NB4 (cell line): ENCODE data around the gene RPL37A.

Source experiments
- DNase-seq: peaks from one replicate; pipeline ENCODE4 v3.0.0; 2010; ENCODE audit warnings: low read depth
- H3K4me3 ChIP-seq: one replicate; pipeline ENCODE4 v1.5.1; 2011; ENCODE audit warnings: mild to moderate bottlenecking, low read depth, low read length, moderate library complexity
- CTCF ChIP-seq: IDR thresholded peaks from one replicate; pipeline ENCODE4 v1.5.1; 2012; ENCODE audit warnings: low read depth, low read length
- MAX ChIP-seq: IDR thresholded peaks from 2 replicates; pipeline ENCODE4 v1.6.1; 2011; ENCODE audit warnings: low read depth, low read length
- MYC ChIP-seq: IDR thresholded peaks from 2 replicates; pipeline ENCODE4 v1.6.1; 2011; ENCODE audit warnings: low read depth, low read length
- POLR2A ChIP-seq: IDR thresholded peaks from 2 replicates; pipeline ENCODE4 v1.6.1; 2011; ENCODE audit warnings: mild to moderate bottlenecking; ENCODE audit not compliant: insufficient read length; ENCODE audit errors: extremely low read depth

Gene RPL37A

GRCh38 chr2:216482640-216483039, 16.0 kb upstream of the RPL37A start:
- TF ChIP-seq POLR2A, result no peak
- DNase-seq, result no peak

GRCh38 chr2:216485237-216485636, 13.4 kb upstream of the RPL37A start:
- no peak overlapping the region for H3K4me3 ChIP-seq
- no peak for TF ChIP-seq MAX
- TF ChIP-seq MYC, result no peak
- TF ChIP-seq CTCF, result no peak
- TF ChIP-seq POLR2A, result no peak
- peak; percentile 57 for DNase-seq

More at GRCh38 chr2:216482640-216483039, 16.0 kb upstream of the RPL37A start:
- H3K4me3 ChIP-seq, result no peak overlapping the region

GRCh38 chr2:216485745-216486144, 12.9 kb upstream of the RPL37A start:
- DNase-seq, result peak; percentile 92
- no peak overlapping the region for H3K4me3 ChIP-seq
- TF ChIP-seq MYC (peak; percentile 19; the same call in 1 of the 2 replicates), POLR2A (peak; percentile 22), CTCF (no peak), MAX (0 out of 2 replicates have a peak, but pooled peaks have one; percentile 44)

GRCh38 chr2:216486271-216486670, 12.4 kb upstream of the RPL37A start:
- peak; percentile 53 for DNase-seq
- TF ChIP-seq MAX (no peak), POLR2A (no peak), MYC (no peak), CTCF (no peak)

GRCh38 chr2:216486708-216487107, 11.9 kb upstream of the RPL37A start:
- H3K4me3 ChIP-seq, result no peak overlapping the region
- DNase-seq, result peak; percentile 87
- TF ChIP-seq CTCF (no peak), POLR2A (no peak)

More at GRCh38 chr2:216486271-216486670, 12.4 kb upstream of the RPL37A start:
- H3K4me3 ChIP-seq, result no peak overlapping the region

- DNase-seq, result peak; percentile 89
- peak; percentile 57; the same call in 1 of the 2 replicates for TF ChIP-seq MAX
- TF ChIP-seq POLR2A, result no peak
- TF ChIP-seq MYC, result peak; percentile 52; the same call in 1 of the 2 replicates
- H3K4me3 ChIP-seq, result peak overlapping the region; percentile 36
These were observed 8.6 kb upstream of the RPL37A start for GRCh38 chr2:216490061-216490460.

- peak; percentile 99 for DNase-seq
- no peak overlapping the region for H3K4me3 ChIP-seq
- TF ChIP-seq POLR2A (peak; percentile 33), CTCF (no peak), MYC (peak; percentile 95), MAX (peak; percentile 90)
These were observed 6.6 kb upstream of the RPL37A start for GRCh38 chr2:216491793-216492596.
